Epithelial cell of esophagus (primary cell): ENCODE data around the gene ARMC9.

Experiments used
- DNase-seq: peaks from one replicate; pipeline ENCODE4 v3.0.0; 2010; ENCODE audit warnings: low read depth
- H3K4me3 ChIP-seq: 2 replicates; pipeline ENCODE4 v1.5.1; 2011; ENCODE audit warnings: mild to moderate bottlenecking, low read length, control low read depth
- CTCF ChIP-seq: IDR thresholded peaks from 2 replicates; pipeline ENCODE4 v1.5.1; 2011; ENCODE audit warnings: low read depth, mild to moderate bottlenecking, low read length, control low read depth, inconsistent platforms; ENCODE audit not compliant: insufficient read depth; ENCODE audit errors: missing control alignments

Gene ARMC9

GRCh38 chr2:231312066-231312465, 113.6 kb downstream of the ARMC9 start:
- H3K4me3 ChIP-seq, result no peak overlapping the region
- no peak for TF ChIP-seq CTCF
- DNase-seq, result no peak

DNA sequence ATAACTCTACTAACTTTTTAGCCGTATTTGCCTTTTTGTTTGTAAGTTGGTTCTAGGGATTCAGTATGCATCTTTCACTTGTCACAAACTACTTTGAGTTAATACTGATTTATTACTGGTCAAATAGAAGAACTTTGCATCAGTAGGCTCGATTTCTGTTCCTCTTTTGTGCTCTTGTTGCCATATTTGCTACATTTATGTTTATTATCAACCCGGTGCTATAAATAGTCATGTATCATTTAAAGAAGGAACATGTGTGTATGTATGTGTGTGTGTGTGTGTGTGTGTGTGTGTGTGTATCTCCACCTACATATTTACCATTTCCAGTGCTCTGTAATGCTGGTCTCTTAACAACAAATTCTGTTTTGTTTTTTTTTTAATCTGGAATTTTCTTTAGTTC, 117.5 kb downstream of the ARMC9 start:
- no peak for DNase-seq
- TF ChIP-seq CTCF, result no peak
- no peak overlapping the region for H3K4me3 ChIP-seq

- DNase-seq, result no peak
- H3K4me3 ChIP-seq, result no peak overlapping the region
- no peak for TF ChIP-seq CTCF
Measured at GRCh38 chr2:231317579-231317978, 119.1 kb downstream of the ARMC9 start.

DNA sequence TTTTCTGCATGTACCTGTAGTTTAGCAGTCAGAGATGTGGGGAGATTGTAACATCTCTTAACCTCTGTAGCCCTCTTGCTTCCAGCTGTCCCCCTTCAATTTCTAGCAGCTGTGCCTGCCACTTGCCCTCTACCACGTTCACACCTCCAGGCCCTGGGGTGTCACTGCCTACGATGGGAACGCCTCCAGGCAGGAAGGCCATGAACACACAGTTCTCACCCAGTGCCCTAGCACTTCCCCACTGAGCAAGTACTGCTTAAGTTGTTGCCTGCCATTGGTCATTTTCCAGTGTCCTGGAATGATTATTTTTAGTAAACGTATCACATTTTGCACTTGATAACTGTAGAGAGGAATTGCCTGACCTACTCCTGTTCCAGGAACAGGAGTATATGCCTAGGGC, 120.0 kb downstream of the ARMC9 start:
- DNase-seq, result no peak
- no peak overlapping the region for H3K4me3 ChIP-seq
- no peak for TF ChIP-seq CTCF

GRCh38 chr2:231318954-231319353, 120.5 kb downstream of the ARMC9 start:
- no peak overlapping the region for H3K4me3 ChIP-seq
- DNase-seq, result no peak
- TF ChIP-seq CTCF, result no peak

GRCh38 chr2:231319867-231320266, 121.4 kb downstream of the ARMC9 start:
- no peak for DNase-seq
- no peak for TF ChIP-seq CTCF
- no peak overlapping the region for H3K4me3 ChIP-seq

GRCh38 chr2:231321021-231321420, 122.6 kb downstream of the ARMC9 start:
- TF ChIP-seq CTCF, result no peak
- peak; percentile 27 for DNase-seq
- no peak overlapping the region for H3K4me3 ChIP-seq
